KMS-11 (cell line): Measurements from ENCODE around the gene CCDC73.

Experiments
- H2AFZ ChIP-seq: fragments of 200-600 bp; sonication (generic); 2 replicates; pipeline ENCODE4 v1.6.1; 2016; ENCODE audit warnings: antibody characterized with exemption, mixed run types, low read depth
- H3K27ac ChIP-seq: fragments of 200-600 bp; sonication (generic); 2 replicates; pipeline ENCODE4 v1.6.1; 2016; ENCODE audit warnings: mild to moderate bottlenecking, mixed run types
- H3K27me3 ChIP-seq: fragments of 200-600 bp; sonication (generic); 2 replicates; pipeline ENCODE4 v1.6.1; 2017; ENCODE audit warnings: mild to moderate bottlenecking, low read depth, mixed run types, moderate library complexity; ENCODE audit not compliant: insufficient read depth
- H3K36me3 ChIP-seq: fragments of 200-600 bp; sonication (generic); 2 replicates; pipeline ENCODE4 v1.6.1; 2017; ENCODE audit warnings: mild to moderate bottlenecking, mixed run types; ENCODE audit not compliant: insufficient read depth
- H3K4me1 ChIP-seq: fragments of 200-600 bp; sonication (generic); 2 replicates; pipeline ENCODE4 v1.6.1; 2016; ENCODE audit warnings: mild to moderate bottlenecking, low read depth, mixed run types; ENCODE audit not compliant: poor library complexity, severe bottlenecking
- H3K4me2 ChIP-seq: fragments of 200-600 bp; sonication (generic); 2 replicates; pipeline ENCODE4 v1.7.0; 2016; ENCODE audit warnings: mild to moderate bottlenecking, mixed run types
- H3K4me3 ChIP-seq: fragments of 200-600 bp; sonication (generic); IDR thresholded peaks from 2 replicates; pipeline ENCODE4 v1.6.1; 2017; ENCODE audit warnings: low read depth, low read length, mixed read lengths; ENCODE audit not compliant: insufficient read depth
- H3K79me2 ChIP-seq: fragments of 200-600 bp; sonication (generic); 2 replicates; pipeline ENCODE4 v1.6.1; 2016; ENCODE audit warnings: low read depth, mixed run types; ENCODE audit not compliant: insufficient read depth
- H3K9ac ChIP-seq: fragments of 200-600 bp; sonication (generic); 2 replicates; pipeline ENCODE4 v1.6.1; 2016; ENCODE audit warnings: mild to moderate bottlenecking, mixed run types
- H4K20me1 ChIP-seq: fragments of 200-600 bp; sonication (generic); 2 replicates; pipeline ENCODE4 v1.6.1; 2016; ENCODE audit warnings: mild to moderate bottlenecking, mixed run types; ENCODE audit not compliant: insufficient read depth
- TF ChIP-seq, protein P1 (sequence below): fragments of 200-600 bp; sonication (generic); conservative IDR thresholded peaks from 2 replicates; pipeline ENCODE4 v1.6.1; 2017; ENCODE audit warnings: low read depth, mild to moderate bottlenecking, antibody characterized with exemption, low read length, moderate library complexity, mixed read lengths

Gene CCDC73

DNA sequence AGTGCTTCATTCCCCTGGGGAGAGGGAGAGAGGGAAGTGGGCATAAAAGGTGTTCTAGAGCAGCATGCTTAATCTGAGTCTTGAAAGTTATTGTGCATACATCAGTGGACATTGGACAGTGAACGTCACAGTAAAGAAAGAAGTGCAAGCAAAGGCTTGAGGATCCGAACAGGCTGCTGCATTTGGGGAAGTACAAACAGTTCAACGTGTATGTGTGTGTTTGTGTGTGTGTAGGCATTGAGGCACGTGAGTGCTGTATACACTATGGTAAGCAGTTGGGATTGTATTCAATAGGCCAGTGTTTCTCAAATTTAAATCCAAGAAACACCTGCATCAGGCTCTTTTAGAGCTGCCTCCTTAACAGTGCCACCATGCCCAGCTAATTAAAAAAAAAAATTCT is 221.2 kb downstream of the CCDC73 start:
- Histone ChIP-seq H3K9ac (no peak overlapping the region), H3K27me3 (no peaks in the 10 kb centered on the region), H3K4me3 (no peak overlapping the region), H4K20me1 (no peaks in the 10 kb centered on the region), H2AFZ (no peak overlapping the region), H3K36me3 (no peaks in the 10 kb centered on the region), H3K4me2 (no peak overlapping the region), H3K27ac (no peak overlapping the region), H3K4me1 (no peaks in the 10 kb centered on the region), H3K79me2 (no peaks in the 10 kb centered on the region)
- TF ChIP-seq, protein P1, sequence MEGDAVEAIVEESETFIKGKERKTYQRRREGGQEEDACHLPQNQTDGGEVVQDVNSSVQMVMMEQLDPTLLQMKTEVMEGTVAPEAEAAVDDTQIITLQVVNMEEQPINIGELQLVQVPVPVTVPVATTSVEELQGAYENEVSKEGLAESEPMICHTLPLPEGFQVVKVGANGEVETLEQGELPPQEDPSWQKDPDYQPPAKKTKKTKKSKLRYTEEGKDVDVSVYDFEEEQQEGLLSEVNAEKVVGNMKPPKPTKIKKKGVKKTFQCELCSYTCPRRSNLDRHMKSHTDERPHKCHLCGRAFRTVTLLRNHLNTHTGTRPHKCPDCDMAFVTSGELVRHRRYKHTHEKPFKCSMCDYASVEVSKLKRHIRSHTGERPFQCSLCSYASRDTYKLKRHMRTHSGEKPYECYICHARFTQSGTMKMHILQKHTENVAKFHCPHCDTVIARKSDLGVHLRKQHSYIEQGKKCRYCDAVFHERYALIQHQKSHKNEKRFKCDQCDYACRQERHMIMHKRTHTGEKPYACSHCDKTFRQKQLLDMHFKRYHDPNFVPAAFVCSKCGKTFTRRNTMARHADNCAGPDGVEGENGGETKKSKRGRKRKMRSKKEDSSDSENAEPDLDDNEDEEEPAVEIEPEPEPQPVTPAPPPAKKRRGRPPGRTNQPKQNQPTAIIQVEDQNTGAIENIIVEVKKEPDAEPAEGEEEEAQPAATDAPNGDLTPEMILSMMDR = no peak

DNA sequence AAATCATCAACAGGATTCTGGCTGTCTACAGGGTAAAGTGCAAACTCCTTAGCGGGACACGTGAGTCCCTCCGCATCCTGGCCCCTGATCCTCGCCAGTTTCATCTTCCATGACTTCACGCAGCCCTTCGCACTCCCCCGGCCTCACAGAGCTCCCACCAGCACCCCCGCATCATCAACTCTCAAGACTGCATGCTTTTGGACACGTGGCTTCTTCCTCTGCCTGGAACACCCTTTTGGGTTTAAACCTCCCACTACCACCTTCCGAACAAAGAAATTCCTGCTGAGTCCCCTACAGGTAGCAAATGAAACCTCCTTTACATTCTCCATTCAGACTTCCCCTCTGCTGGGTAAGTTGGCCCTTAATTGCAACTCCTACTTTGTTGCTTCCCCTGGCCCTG is 223.4 kb downstream of the CCDC73 start:
- Histone ChIP-seq H3K36me3 (no peaks in the 10 kb centered on the region), H3K27ac (no peak overlapping the region), H3K79me2 (no peaks in the 10 kb centered on the region), H3K4me3 (no peak overlapping the region), H3K4me2 (no peak overlapping the region), H4K20me1 (no peaks in the 10 kb centered on the region), H3K27me3 (no peaks in the 10 kb centered on the region), H3K9ac (no peak overlapping the region), H2AFZ (no peak overlapping the region), H3K4me1 (peaks cover 4% of the 10 kb centered on the region)
- TF ChIP-seq, protein P1 = no peak

DNA sequence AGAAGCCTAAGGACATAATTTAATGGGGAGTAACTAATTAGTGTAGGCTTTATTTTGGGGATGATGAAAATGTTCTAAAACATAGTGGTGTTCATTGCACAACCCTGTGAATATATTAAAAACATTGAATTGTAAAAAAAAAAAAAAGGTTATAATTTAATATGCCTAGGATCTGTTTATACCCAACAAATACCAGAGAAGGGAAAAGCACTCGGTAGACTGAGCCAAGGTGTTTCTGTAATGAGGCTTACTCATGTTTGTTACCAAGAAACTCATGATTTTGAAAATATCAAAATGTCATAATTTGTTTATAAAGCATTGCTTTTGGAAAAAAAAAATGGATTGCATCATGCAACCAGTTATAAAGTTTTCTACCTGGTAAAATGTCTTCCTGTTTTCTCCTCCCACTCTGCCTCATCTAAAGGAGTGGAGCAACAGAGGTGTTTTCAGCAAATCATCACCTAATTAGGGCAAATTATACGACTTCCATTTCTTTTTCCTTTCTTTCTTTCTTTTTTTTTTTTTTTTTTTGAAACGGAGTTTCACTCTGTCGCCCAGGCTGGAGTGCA is 225.1 kb downstream of the CCDC73 start:
- H2AFZ ChIP-seq = no peak overlapping the region
- TF ChIP-seq, protein P1 = no peak
- H3K79me2 ChIP-seq = no peaks in the 10 kb centered on the region
- H4K20me1 ChIP-seq = no peaks in the 10 kb centered on the region
- no peak overlapping the region for H3K4me3 ChIP-seq
- H3K4me2 ChIP-seq = no peak overlapping the region
- peaks cover 4% of the 10 kb centered on the region for H3K4me1 ChIP-seq
- H3K27me3 ChIP-seq = no peaks in the 10 kb centered on the region
- no peaks in the 10 kb centered on the region for H3K36me3 ChIP-seq
- H3K27ac ChIP-seq = no peak overlapping the region
- H3K9ac ChIP-seq = no peak overlapping the region

DNA sequence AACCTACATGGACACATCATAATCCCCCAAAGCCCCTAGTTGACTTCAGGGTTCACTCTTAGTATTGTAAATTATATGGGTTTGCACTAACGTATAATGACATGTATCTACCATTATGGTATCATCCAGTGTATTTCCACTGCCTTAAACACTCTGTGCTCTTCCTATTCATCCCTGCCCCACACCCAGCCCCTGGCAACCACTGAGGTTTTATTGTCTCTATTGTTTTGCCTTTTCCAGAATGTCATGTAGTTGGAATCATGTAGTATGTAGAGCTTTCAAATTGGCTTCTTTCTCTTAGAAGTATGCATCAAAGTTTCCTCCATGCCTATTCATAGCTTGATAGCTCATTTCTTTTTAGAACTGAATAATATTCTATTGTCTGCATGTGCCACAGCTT is 227.3 kb downstream of the CCDC73 start:
- TF ChIP-seq, protein P1 = no peak
- Histone ChIP-seq H3K4me2 (no peak overlapping the region), H3K79me2 (no peaks in the 10 kb centered on the region), H2AFZ (no peak overlapping the region), H3K9ac (no peak overlapping the region), H3K27me3 (no peaks in the 10 kb centered on the region), H3K36me3 (no peaks in the 10 kb centered on the region), H4K20me1 (no peaks in the 10 kb centered on the region), H3K4me1 (peaks cover 4% of the 10 kb centered on the region), H3K27ac (no peak overlapping the region), H3K4me3 (no peak overlapping the region)
